GM21423 (cell line): ENCODE results near the gene ARHGEF39.
"Not testable (repeated sequence)": the region's sequence is repeated elsewhere in the genome, so short reads cannot be mapped to it uniquely, and the experiment has no call there.

Experiments used
- ATAC-seq: cut with Tn5 transposase; IDR thresholded peaks from one replicate; pipeline ENCODE4 v1.9.1; 2021; ENCODE audit warnings: mild to moderate bottlenecking, moderate library complexity; ENCODE audit not compliant: unreplicated experiment

The ARHGEF39 gene

DNA sequence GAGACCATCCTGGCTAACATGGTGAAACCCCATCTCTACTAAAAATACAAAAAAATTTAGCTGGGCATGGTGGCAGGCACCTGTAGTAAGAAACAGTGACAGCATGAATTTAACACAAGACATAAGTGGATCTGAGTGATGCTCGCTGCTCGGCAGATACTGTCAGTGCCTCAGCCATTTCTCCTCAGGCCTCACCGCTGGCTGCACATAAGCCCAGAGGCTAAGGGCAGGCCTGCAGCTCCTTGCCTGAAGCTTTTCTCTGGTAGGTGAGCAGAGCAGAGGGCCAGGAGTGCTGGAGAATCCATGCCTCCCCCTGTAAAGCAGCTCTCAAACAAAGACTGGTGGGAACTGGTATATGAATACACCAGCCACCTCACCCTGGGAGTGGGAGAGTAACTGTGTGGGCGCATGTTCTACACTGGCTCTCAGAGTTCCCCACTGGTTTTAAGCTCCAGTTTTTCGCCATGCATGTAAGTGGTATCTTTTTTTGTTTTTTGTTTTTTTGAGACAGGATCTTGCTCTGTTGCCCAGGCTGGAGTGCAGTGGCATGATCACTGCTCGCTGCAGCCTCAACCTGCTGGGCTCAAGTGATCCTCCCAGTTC lies 36.5 kb downstream of the ARHGEF39 start:
- ATAC-seq = no peak

DNA sequence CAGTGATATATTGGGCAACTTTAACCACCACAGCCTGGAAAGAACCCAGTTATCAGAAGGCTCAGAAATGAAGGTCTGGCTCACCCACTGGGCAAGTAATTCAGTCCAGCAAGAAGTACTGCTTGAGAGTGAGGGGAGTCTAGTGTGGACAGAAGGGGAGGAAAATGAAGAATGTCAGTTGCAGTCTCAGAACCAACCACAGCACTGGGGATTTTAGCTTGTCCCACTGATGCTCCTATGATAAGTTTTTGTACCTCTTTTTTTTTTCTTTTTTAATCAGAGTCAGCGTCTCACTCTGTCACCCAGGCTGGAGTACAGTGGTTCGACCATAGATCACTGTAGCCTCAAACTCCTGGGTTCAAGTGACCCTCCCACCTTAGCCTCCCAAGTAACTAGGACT lies 37.4 kb downstream of the ARHGEF39 start:
- no peak for ATAC-seq

DNA sequence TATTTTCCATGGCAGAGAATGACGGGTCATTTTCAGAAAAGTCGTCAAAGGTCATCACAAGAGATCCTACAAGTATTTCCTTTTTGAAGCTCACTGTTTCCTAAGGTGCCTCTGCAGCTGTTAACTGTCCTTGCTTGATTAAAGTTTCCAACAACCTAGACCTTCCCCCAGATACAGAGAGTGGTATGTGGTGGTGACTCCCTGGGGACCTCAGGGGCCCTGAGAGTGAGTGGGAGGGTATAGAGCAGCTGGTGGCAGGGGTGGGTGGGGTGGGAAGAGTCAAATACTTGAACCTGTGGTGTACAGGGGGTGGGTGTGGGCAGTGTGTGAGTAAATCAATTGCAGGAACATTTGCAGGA lies 45.2 kb downstream of the ARHGEF39 start:
- peak; percentile 61 for ATAC-seq

DNA sequence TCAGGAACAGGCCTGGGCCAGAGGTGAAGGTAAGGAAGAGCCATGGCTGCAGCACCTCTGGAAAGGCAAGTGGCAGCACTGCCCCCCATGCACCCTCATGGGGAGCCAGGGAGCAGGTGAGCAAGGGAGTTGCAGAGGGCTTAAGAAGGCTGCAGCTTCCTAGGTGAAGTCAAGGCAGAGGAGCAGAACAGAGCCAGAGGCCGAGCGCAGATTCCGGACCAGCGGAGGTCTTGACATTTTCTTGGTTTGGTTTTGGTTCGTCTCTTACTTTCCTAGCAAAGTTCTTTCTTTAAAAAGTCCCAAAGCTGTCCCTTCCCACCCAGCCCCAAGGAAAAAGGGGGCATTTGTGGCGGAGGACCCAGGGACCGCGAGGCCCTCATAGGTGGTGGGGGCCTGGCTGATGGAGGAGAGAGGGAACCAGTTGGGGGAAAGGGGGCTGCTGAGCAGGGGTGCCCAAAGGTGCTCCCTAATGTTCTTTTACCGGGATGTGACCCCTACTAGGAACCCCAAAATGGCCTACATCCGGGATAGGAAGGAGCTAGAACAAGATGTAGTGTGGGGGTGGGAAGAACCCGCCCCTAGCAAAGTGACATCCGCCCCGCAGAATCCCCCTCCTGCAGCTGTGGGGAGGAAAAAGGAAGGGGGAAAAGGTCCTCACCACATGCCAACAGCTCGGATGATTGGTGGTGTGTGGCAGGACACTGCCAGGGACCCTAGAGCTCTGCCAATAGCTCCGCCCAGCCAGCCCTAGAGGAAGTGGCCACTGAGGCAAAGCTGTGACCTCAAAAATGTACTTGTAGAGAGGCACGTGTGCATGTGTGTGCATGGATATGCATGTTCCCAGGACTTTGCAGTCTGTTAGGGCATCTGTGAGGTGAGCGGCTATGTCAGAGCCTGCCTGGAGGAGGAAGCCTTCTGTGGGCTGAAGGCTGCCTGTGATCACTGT lies 45.9 kb downstream of the ARHGEF39 start:
- peak; percentile 51 for ATAC-seq

DNA sequence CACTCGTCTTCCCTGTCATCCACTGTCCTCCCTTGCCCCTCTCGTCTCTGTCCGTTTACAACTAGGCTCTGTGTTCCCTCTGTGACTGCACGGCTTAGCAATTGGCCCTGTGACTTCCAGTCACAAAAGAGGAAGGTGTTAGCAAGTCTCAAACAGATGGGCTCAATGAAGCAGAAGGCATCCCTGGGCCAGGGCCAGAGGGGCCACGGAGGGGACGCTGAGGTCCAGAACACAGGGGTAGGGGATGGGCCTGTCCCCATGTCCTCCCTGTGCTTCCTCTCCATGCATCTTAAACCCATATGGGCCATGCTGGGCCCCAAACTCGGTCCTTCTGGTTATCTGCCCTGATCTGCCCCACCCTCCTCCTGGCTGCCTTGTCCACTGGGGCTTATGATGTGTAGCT lies 46.7 kb downstream of the ARHGEF39 start, which contains the start of gene CD72:
Gene CD72 (minus strand): TSS at position 89 of the 403 bp plus-strand sequence. CDS start 110 bp downstream, outside the sequence.
- ATAC-seq = no peak

DNA sequence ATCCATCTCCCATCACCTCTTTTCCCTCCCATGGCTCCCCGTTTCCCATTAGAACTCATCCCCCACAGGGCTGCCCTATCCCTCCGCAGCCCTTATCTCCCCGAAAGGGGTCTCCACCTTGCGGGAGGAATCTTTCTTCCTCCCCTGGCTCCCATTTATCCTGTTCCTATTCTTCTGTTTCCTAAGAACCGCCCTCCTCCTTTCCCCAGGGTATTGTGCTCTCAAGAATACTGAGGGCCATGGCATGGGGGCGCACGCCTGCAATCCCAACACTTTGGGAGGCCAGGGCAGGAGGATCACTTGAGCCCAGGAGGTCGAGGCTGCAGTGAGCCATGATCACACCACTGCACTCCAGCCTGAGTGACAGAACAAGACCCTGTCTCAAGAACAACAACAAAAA lies 47.4 kb downstream of the ARHGEF39 start:
- ATAC-seq = no peak

DNA sequence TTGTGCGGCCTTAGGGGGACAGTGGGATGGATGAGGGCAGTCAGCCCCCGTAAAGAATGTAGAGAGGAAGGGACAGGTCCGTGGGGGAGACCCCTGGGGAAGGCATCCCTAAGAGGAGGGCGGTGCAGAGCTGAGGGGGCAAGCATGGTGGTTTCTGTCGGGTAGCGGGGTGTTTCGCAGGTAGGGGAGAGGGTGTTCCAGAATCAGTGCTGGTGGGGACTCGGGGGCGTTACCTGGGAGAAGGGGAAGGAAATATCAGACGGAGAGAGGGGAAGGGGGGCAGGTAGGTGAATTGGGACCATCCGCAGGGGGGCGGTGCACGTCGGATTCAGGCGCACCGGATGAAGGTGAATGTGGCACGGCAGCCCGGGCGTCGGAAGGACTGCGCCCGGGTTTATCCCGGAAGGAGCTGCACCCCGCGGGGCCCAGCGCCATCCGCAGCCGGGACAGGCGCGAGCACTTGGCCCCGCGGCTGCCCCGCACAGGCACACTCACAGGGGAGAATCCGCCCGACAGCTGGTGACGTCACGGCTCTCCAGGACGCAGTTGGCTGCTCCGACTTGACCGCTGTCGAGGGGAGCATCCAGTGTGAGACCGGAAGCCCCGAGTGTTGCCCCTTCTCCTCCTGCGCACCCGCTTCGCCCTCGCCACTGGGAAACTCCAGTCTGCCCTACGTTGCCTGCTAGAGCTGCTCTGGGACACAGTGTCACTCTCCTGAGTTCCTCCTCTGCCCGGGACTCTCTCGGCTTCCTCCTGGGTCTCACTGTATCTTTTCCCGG lies 48.1 kb downstream of the ARHGEF39 start:
- no peak for ATAC-seq

DNA sequence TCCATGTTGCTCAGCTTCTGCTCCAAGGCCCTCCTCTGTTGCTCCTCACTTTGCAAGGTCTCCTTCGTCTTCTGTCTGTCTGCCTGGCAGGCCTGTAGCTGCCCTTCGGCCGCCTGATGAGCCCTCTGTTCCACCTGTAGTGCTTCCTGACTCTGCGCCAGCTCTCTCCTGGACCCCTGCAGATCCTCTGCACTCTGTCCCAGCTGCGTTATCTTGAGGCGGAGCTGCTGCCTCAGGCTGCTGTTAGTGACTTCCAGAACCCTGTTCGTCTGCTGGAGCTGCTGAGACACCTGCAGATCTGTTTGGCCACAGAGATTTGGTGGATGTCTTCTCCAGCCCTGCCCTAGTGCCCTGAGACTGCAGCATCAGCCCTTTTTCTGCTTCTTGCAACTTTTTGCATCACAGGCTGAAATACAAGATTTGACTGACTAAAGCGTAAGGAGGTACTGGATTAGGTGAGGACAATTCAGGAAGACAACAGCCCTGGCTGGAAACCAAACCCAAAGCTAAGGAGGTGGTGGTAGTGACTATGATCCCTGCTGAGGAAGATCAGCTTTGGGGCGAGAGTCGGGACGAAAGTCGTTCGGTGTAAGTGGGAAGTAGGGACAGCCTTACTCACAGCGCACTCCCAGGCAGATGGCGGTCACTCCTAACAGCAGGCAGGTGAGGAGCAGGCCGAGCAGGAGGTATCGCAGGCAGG lies 48.9 kb downstream of the ARHGEF39 start:
- no peak for ATAC-seq

DNA sequence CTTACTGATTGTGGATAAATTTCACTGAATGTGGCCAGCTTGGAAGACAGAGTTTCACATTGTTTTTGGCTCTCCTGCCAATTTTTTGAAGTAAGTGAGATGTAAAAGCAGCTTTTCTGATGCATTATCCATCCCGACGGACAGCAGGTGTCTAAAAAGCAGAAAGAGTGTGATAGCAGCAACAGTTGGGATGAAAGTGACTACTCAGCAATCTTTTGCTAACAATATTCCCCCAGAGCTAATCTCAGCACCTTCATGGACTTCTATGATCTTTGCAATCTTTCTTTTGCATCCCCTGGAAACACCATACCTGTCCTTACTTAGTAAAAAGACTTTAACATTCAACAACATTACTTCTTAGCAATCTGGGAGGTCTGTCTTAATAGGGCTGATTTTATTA lies 52.2 kb downstream of the ARHGEF39 start:
- ATAC-seq = no peak

DNA sequence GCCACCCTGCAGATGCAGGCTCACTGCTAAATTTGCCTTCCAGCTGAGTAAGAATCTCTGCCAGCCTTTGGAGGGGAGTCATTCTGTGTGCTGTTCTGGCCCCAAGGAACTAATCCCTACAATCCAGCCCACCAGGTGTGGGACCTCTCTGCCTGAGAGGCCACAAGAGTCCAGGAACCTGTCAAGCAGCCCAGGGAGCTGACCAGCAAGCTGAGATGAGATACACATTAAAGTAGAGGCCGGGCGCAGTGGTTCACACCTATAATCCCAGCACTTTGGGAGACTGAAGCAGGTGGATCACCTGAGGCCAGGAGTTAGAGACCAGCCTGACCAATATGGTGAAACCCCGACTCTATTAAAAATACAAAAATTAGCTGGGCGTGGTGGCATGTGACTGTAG lies 52.9 kb downstream of the ARHGEF39 start:
- not testable (repeated sequence) for ATAC-seq

DNA sequence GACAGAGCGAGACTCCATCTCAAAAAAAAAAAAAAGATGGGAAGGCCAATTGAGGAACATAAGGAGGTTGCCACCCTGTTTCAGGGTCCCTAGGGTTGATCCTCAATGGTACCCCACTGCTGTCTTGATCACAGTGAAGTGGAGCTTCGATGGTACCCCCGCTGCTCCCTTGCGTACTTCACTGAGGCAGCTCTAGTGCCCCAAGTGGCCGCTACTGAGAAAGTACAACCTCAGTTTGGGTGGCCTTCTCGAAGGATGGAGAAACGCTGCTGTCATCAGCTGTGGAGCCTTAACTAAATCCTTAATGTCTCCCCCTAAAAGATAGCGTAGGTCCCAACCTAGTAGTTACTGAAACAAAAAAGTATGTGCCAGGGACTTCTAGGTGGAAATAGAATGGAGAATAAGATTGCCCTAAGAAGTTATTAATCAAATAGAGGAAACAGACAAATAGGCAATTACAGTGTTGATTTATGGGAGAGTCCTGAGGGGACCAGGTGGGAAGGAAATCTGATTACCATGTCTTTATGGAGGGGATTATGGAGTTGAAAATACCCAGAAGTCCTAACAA lies 53.7 kb downstream of the ARHGEF39 start:
- peak; percentile 47 for ATAC-seq

DNA sequence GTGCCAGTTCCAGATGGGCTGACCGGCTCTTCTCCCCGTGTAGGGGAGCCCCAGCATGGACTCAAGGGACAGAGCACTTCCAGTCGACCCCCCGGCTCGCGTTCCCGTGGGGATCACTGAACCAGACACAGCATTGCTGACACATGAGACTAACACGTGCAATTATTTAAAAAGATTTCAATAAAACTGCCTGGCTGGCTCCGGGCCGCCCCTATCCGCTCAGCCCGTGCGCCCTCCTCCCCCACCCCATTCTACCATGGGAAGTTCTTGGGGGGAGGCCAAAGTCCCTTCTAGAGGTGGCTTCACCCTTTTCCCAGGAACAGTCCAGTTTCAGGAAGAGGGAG lies 55.2 kb downstream of the ARHGEF39 start:
- ATAC-seq = no peak
